Kidney epithelial cell (primary cell): Measurements from ENCODE around the gene U2AF2. TPM values are rescaled to one million over a fixed set of nuclear protein-coding genes. Genes with fewer than 3 reads are reported as not detected.

Experiments used
- DNase-seq: peaks from one replicate; pipeline ENCODE4 v3.0.0-alpha.2; 2010; ENCODE audit warnings: low read depth
- H3K27me3 ChIP-seq: 2 replicates; pipeline ENCODE4 v1.6.0; 2011; ENCODE audit warnings: low read length; ENCODE audit not compliant: control insufficient read depth, insufficient read depth
- H3K36me3 ChIP-seq: 2 replicates; pipeline ENCODE4 v1.5.1; 2011; ENCODE audit warnings: low read length; ENCODE audit not compliant: control insufficient read depth, insufficient read depth
- H3K4me3 ChIP-seq: 2 replicates; pipeline ENCODE4 v1.5.1; 2011; ENCODE audit warnings: low read depth, mild to moderate bottlenecking, control low read depth, low read length
- CTCF ChIP-seq: IDR thresholded peaks from 2 replicates; pipeline ENCODE4 v1.5.1; 2011; ENCODE audit warnings: mild to moderate bottlenecking, moderate library complexity, low read length, control low read depth, inconsistent platforms; ENCODE audit not compliant: insufficient read depth, poor library complexity, severe bottlenecking
- total RNA-seq: library from RNA; depleted of rRNA; stranded (reverse); fragments of >200 nt; gene quantifications from 2 replicates; pipeline ENCODE4 v1.2.3, GENCODE V29; 2015

Gene U2AF2
- total RNA-seq, 1 donor from 2014 or later: 153 TPM

- Histone ChIP-seq H3K36me3 (no peaks in the 10 kb centered on the region), H3K4me3 (peak overlapping the region; percentile 68), H3K27me3 (no peaks in the 10 kb centered on the region)
- peak; percentile 52 for TF ChIP-seq CTCF
- no peak for DNase-seq
Measured at GRCh38 chr19:55640043-55640576, 14.7 kb upstream of the U2AF2 start.

- TF ChIP-seq CTCF: no peak
- H3K4me3 ChIP-seq: peak within 1 kb of the TSS; percentile 68
- peaks cover 4% of the 10 kb centered on the region for H3K36me3 ChIP-seq
- H3K27me3 ChIP-seq: no peaks in the 10 kb centered on the region
- DNase-seq: no peak
Measured at GRCh38 chr19:55640577-55641425, 14.0 kb upstream of the U2AF2 start, which contains the start of gene ZNF580. ZNF580 (plus strand) TSS chr19:55641002; CDS start chr19:55642509, 1,507 bp downstream.

GRCh38 chr19:55641426-55642152 is 13.2 kb upstream of the U2AF2 start:
- DNase-seq: no peak
- no peak for TF ChIP-seq CTCF

GRCh38 chr19:55642153-55643002 is 12.5 kb upstream of the U2AF2 start:
- no peak for DNase-seq
- no peak for TF ChIP-seq CTCF
- Histone ChIP-seq H3K4me3 (peak overlapping the region; percentile 68), H3K36me3 (peaks cover 4% of the 10 kb centered on the region), H3K27me3 (no peaks in the 10 kb centered on the region)

More at GRCh38 chr19:55641426-55642152, 13.2 kb upstream of the U2AF2 start:
- peaks cover 4% of the 10 kb centered on the region for H3K36me3 ChIP-seq
- H3K27me3 ChIP-seq: no peaks in the 10 kb centered on the region
- H3K4me3 ChIP-seq: peak overlapping the region; percentile 68
